Measurements from ENCODE around the gene NEK6.

The NEK6 gene

DNA sequence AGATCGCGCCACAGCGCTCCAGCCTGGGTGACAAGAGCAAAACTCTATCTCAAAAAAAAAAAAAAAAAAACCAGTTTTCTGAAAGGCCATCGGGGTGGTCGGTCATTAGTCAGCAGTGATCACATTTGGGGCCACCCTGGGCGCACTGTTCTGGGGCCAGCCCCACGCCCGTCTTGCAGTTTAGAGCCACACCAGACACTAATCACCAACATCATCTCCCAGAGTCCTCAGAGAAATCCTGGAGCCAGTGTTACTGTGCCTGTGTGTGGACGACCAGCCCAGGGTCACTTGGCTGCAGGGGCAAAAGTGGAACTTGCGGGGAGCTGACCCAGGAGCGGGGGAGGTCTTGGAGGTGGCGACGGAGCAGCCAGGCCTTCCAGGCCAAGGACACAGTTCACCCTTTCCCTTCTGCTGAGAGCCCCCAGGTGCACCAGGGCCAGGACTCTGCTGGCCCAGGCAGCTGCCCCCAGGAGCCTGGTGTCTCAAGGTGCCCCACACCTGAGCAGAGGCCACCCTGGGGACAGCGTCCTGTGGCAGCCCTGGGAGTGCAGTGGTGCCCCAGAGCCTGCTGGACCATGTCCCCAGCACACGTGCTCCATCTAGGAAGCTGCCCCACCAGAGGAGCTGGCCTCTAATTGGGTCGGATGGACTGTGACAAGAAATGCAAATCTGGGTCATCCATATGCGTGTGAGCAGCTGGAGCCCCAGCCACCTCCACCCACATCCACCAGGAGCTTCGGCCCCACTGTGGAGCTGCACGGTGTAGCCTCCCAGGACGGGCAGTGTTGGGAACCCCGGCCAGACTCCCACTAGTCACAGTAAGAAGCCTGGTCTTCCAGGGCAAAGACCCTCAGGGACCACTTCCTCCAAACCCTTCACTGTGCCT, 51.1 kb downstream of the NEK6 start:
- TF ChIP-seq, protein P1, sequence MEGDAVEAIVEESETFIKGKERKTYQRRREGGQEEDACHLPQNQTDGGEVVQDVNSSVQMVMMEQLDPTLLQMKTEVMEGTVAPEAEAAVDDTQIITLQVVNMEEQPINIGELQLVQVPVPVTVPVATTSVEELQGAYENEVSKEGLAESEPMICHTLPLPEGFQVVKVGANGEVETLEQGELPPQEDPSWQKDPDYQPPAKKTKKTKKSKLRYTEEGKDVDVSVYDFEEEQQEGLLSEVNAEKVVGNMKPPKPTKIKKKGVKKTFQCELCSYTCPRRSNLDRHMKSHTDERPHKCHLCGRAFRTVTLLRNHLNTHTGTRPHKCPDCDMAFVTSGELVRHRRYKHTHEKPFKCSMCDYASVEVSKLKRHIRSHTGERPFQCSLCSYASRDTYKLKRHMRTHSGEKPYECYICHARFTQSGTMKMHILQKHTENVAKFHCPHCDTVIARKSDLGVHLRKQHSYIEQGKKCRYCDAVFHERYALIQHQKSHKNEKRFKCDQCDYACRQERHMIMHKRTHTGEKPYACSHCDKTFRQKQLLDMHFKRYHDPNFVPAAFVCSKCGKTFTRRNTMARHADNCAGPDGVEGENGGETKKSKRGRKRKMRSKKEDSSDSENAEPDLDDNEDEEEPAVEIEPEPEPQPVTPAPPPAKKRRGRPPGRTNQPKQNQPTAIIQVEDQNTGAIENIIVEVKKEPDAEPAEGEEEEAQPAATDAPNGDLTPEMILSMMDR (IDR thresholded peaks at IDR 0.05; ENCODE audit: insufficient read depth, missing control alignments), result no peak
- FAIRE-seq (no peak), DNase-seq (ENCODE audit: insufficient read length, low spot score) (no peak)

- no peak for DNase-seq (ENCODE audit: insufficient read length, low spot score)
- no peak for FAIRE-seq
Observed at GRCh38 chr9:124309667-124310084, 51.9 kb downstream of the NEK6 start.

GRCh38 chr9:124311283-124311682, 53.5 kb downstream of the NEK6 start:
- FAIRE-seq (no peak), DNase-seq (ENCODE audit: insufficient read length, low spot score) (no peak)
- TF ChIP-seq, protein P1 (IDR thresholded peaks at IDR 0.05; ENCODE audit: insufficient read depth, missing control alignments), result no peak

More at GRCh38 chr9:124309667-124310084, 51.9 kb downstream of the NEK6 start:
- TF ChIP-seq, protein P1 (IDR thresholded peaks at IDR 0.05; ENCODE audit: insufficient read depth, missing control alignments), result no peak

DNA sequence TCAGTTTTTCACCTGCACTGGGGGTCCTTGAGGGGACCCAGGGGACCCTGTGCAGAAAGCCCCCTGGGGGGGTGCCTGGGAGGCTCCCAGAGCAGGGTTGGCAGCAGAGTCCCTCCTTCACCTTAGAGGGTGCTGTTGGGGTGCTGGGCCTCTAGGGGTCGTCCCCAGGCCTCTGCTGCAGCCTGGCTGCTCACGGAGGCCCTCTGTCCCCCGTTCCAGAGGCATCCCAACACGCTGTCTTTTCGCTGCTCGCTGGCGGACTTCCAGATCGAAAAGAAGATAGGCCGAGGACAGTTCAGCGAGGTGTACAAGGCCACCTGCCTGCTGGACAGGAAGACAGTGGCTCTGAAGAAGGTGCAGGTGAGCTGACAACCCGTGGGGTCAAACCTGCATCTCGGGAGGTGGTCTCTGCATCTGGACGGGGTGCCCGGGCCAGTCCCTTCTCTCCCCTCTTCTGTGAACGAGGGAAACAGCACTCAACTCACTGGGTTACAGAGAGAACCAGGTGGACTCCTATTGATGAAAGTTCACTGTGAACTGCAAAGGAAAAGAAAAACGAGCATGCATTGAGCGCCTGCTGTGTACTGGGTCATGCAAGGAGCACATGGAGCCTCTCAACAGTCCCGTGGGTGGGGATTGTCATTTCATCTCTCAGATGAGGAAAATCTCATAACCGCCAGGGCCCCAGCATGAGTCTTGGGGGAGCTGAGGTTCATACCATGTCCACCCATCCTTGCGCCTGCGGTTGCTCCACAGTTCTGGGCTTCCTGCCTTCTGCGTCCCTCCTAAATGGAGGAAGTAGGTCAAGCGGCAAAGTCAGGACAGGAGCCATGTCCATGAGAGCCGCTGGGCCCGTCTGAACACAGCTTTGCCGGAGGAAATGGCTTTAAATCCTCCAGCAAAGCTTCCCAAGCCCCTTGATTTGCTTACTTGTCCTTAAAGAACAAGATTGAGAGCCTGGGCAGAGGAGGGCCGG, 54.8 kb downstream of the NEK6 start:
- TF ChIP-seq, protein P1 (IDR thresholded peaks at IDR 0.05; ENCODE audit: insufficient read depth, missing control alignments), result no peak
- no peak for FAIRE-seq
- DNase-seq (ENCODE audit: insufficient read length, low spot score), result no peak

GRCh38 chr9:124313940-124314339, 56.2 kb downstream of the NEK6 start:
- TF ChIP-seq, protein P1 (IDR thresholded peaks at IDR 0.05; ENCODE audit: insufficient read depth, missing control alignments), result no peak
- DNase-seq (ENCODE audit: insufficient read length, low spot score) (no peak), FAIRE-seq (no peak)

- no peak for DNase-seq (ENCODE audit: insufficient read length, low spot score)
- TF ChIP-seq, protein P1 (IDR thresholded peaks at IDR 0.05; ENCODE audit: insufficient read depth, missing control alignments), result no peak
- FAIRE-seq, result no peak
Observed at GRCh38 chr9:124315882-124316281, 58.1 kb downstream of the NEK6 start.

Measured in D721Med (cell line).